ENCODE measurements around the gene KLHL26.

The KLHL26 gene

DNA sequence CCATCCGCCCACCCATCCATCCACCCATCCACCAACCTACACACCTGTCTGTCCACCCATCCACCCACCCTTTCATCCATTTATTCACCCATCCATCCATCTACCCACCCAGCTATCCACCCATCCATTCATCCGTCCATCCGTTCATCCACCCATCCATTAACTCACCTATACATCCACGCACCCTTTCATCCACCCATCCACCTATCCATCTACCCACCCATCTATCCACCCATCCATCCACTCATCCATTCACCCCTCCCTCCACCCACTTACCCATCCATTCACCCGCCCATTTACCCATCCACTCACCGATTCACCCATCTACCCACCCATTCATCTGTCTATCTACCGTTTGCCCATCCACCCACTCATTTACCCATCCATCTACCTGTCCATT, 17.6 kb downstream of the KLHL26 start:
- H4K20me1 ChIP-seq (ENCODE audit: insufficient read depth, low read length, poor library complexity, severe bottlenecking): no peaks in the 10 kb centered on the region
- H3F3A ChIP-seq (ENCODE audit: low read depth): no peaks in the 10 kb centered on the region
- no peaks in the 10 kb centered on the region; the same call in 1 of the 2 replicates for H3K36me3 ChIP-seq (ENCODE audit: insufficient read depth, low read length)
- H3K9me3 ChIP-seq (ENCODE audit: insufficient read depth, low read depth, low read length): no peaks in the 10 kb centered on the region
- H3K9ac ChIP-seq (ENCODE audit: low read depth, low read length, poor library complexity, severe bottlenecking): no peak overlapping the region
- no peaks in the 10 kb centered on the region for H3K27me3 ChIP-seq (ENCODE audit: insufficient read depth, low read length, poor library complexity, severe bottlenecking)
- no peaks in the 10 kb centered on the region for H3K9me2 ChIP-seq (replicated peaks; ENCODE audit: low read depth, low read length)
- no peak for TF ChIP-seq EZH2phosphoT487 (IDR thresholded peaks at IDR 0.05; ENCODE audit: borderline replicate concordance)
- TF ChIP-seq, protein P1, sequence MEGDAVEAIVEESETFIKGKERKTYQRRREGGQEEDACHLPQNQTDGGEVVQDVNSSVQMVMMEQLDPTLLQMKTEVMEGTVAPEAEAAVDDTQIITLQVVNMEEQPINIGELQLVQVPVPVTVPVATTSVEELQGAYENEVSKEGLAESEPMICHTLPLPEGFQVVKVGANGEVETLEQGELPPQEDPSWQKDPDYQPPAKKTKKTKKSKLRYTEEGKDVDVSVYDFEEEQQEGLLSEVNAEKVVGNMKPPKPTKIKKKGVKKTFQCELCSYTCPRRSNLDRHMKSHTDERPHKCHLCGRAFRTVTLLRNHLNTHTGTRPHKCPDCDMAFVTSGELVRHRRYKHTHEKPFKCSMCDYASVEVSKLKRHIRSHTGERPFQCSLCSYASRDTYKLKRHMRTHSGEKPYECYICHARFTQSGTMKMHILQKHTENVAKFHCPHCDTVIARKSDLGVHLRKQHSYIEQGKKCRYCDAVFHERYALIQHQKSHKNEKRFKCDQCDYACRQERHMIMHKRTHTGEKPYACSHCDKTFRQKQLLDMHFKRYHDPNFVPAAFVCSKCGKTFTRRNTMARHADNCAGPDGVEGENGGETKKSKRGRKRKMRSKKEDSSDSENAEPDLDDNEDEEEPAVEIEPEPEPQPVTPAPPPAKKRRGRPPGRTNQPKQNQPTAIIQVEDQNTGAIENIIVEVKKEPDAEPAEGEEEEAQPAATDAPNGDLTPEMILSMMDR (conservative IDR thresholded peaks at IDR 0.05; ENCODE audit: low read length): no peak
- H3K4me3 ChIP-seq (ENCODE audit: low read length, poor library complexity, severe bottlenecking): no peak overlapping the region
- no peak overlapping the region for H3K4me2 ChIP-seq (ENCODE audit: low read depth, low read length, poor library complexity, severe bottlenecking)
- H3K4me1 ChIP-seq (ENCODE audit: insufficient read depth, low read length, poor library complexity, severe bottlenecking): no peaks in the 10 kb centered on the region
- no peak overlapping the region for H2AFZ ChIP-seq (ENCODE audit: low read length)
- H3K79me2 ChIP-seq (ENCODE audit: insufficient read depth, low read length): peaks cover 3% of the 10 kb centered on the region; the same call in 1 of the 2 replicates

GRCh38 chr19:18655173-18655844, 18.5 kb downstream of the KLHL26 start:
- Histone ChIP-seq H2AFZ (ENCODE audit: low read length) (no peak overlapping the region), H4K20me1 (ENCODE audit: insufficient read depth, low read length, poor library complexity, severe bottlenecking) (no peaks in the 10 kb centered on the region), H3K36me3 (ENCODE audit: insufficient read depth, low read length) (no peaks in the 10 kb centered on the region), H3F3A (ENCODE audit: low read depth) (no peaks in the 10 kb centered on the region), H3K4me1 (ENCODE audit: insufficient read depth, low read length, poor library complexity, severe bottlenecking) (no peaks in the 10 kb centered on the region), H3K9ac (ENCODE audit: low read depth, low read length, poor library complexity, severe bottlenecking) (no peak overlapping the region), H3K4me3 (ENCODE audit: low read length, poor library complexity, severe bottlenecking) (no peak overlapping the region), H3K9me2 (replicated peaks; ENCODE audit: low read depth, low read length) (no peaks in the 10 kb centered on the region), H3K9me3 (ENCODE audit: insufficient read depth, low read depth, low read length) (no peaks in the 10 kb centered on the region), H3K4me2 (ENCODE audit: low read depth, low read length, poor library complexity, severe bottlenecking) (no peak overlapping the region), H3K79me2 (ENCODE audit: insufficient read depth, low read length) (peaks cover 3% of the 10 kb centered on the region; the same call in 1 of the 2 replicates), H3K27me3 (ENCODE audit: insufficient read depth, low read length, poor library complexity, severe bottlenecking) (no peaks in the 10 kb centered on the region)
- TF ChIP-seq EZH2phosphoT487 (IDR thresholded peaks at IDR 0.05; ENCODE audit: borderline replicate concordance): no peak
- TF ChIP-seq, protein P1 (conservative IDR thresholded peaks at IDR 0.05; ENCODE audit: low read length): no peak

GRCh38 chr19:18656337-18657086, 19.7 kb downstream of the KLHL26 start:
- Histone ChIP-seq H3K4me3 (ENCODE audit: low read length, poor library complexity, severe bottlenecking) (no peak overlapping the region), H3K79me2 (ENCODE audit: insufficient read depth, low read length) (peaks cover 3% of the 10 kb centered on the region; the same call in 1 of the 2 replicates), H3K9me2 (replicated peaks; ENCODE audit: low read depth, low read length) (no peaks in the 10 kb centered on the region), H3K4me1 (ENCODE audit: insufficient read depth, low read length, poor library complexity, severe bottlenecking) (no peaks in the 10 kb centered on the region), H3K9ac (ENCODE audit: low read depth, low read length, poor library complexity, severe bottlenecking) (no peak overlapping the region), H4K20me1 (ENCODE audit: insufficient read depth, low read length, poor library complexity, severe bottlenecking) (no peaks in the 10 kb centered on the region), H2AFZ (ENCODE audit: low read length) (no peak overlapping the region), H3K4me2 (ENCODE audit: low read depth, low read length, poor library complexity, severe bottlenecking) (no peak overlapping the region), H3K27me3 (ENCODE audit: insufficient read depth, low read length, poor library complexity, severe bottlenecking) (no peaks in the 10 kb centered on the region), H3K9me3 (ENCODE audit: insufficient read depth, low read depth, low read length) (no peaks in the 10 kb centered on the region), H3K36me3 (ENCODE audit: insufficient read depth, low read length) (no peaks in the 10 kb centered on the region), H3F3A (ENCODE audit: low read depth) (no peaks in the 10 kb centered on the region)
- TF ChIP-seq, protein P1 (conservative IDR thresholded peaks at IDR 0.05; ENCODE audit: low read length): no peak
- no peak for TF ChIP-seq EZH2phosphoT487 (IDR thresholded peaks at IDR 0.05; ENCODE audit: borderline replicate concordance)

Data from Loucy (cell line).